Ovary (tissue), 9 donors: ENCODE results near the gene TSHZ2. TPM values are rescaled to one million over a fixed set of nuclear protein-coding genes. Genes with fewer than 3 reads are reported as not detected.

Experiments
- DNase-seq, 5 donors: peaks; one replicate each; pipeline ENCODE4 v3.0.0-alpha.2; 2019 to 2020
- H3K27ac ChIP-seq, 2 donors: fragments of 200-600 bp; one replicate each; pipeline versions ENCODE4 v1.5.1 to v1.8.0; 2019 to 2022
- H3K27me3 ChIP-seq: fragments of 200-600 bp; one replicate; pipeline ENCODE4 v1.8.0; 2022
- H3K36me3 ChIP-seq: fragments of 200-600 bp; sonication (generic); one replicate; pipeline ENCODE4 v1.5.1; 2019
- H3K4me1 ChIP-seq: one replicate; pipeline ENCODE4 v1.8.1; 2013; ENCODE audit warnings: mild to moderate bottlenecking, moderate library complexity; ENCODE audit not compliant: insufficient read depth
- H3K4me3 ChIP-seq: fragments of 200-600 bp; sonication (generic); one replicate; pipeline ENCODE4 v1.5.1; 2017
- H3K9me3 ChIP-seq, 2 donors: fragments of 200-600 bp in 1 of 2; sonication (generic) in 1 of 2; one replicate each; pipeline versions ENCODE4 v1.5.1 to v1.8.1; 2013 to 2019; ENCODE audit warnings: mild to moderate bottlenecking in 1 of 2, moderate library complexity in 1 of 2
- EP300 ChIP-seq: sonication (generic); formaldehyde crosslinking; IDR thresholded peaks from one replicate; pipeline ENCODE4 v1.6.1; 2017; ENCODE audit warnings: antibody characterized with exemption
- POLR2A ChIP-seq: fragments of 450-650 bp; IDR thresholded peaks from one replicate; pipeline ENCODE4 v1.6.1; 2017; ENCODE audit warnings: antibody characterized with exemption, mild to moderate bottlenecking, moderate library complexity
- WGBS, 3 donors: extraction: QIAGEN DNeasy Blood & Tissue Kit in 1 of 3; methylation state at CpG; one replicate each; pipeline versions ENCODE4 v1.1.5 to v1.1.7; 2013 to 2017; 5-methylcytosine and 5-hydroxymethylcytosine counted together
- intact Hi-C, 4 donors: fragments of 100-400 bp; cut with DNase I; formaldehyde crosslinking; loops; one replicate each; pipeline versions ENCODE4 v1.11.0 to v1.15.1; 2022 to 2023
- polyA plus RNA-seq, 2 donors: library from polyadenylated mRNA; stranded (reverse); fragments of 200-250 nt in 1 of 2; fragments of 350-450 nt in 1 of 2; fragmentation: Illumina TruSeq in 1 of 2; extraction: RNeasy Lipid Tissue Mini Kit (QIAGEN cat#74804) in 1 of 2; gene quantifications; one replicate each; pipeline ENCODE4 v1.2.3, GENCODE V29; 2013 to 2014
- total RNA-seq, 7 donors: library from RNA; depleted of rRNA in 2 of 7; stranded (reverse); fragments of >200 nt in 2 of 7; fragmentation: NEBNext Ultra II Directional in 3 of 7; extraction: Animal tissue kit (Norgen Biotek cat#: 25700) in 3 of 7; gene quantifications; one replicate each; pipeline versions ENCODE4 v1.1.0 to v1.2.4, GENCODE V29; 2016 to 2023
- TF ChIP-seq, protein P1 (sequence below), 3 donors: fragments of 450-650 bp in 2 of 3; fragments of 200-600 bp in 1 of 3; IDR thresholded peaks; one replicate each; pipeline versions ENCODE4 v1.5.1 to v1.8.0; 2016 to 2022; ENCODE audit warnings: antibody characterized with exemption in 3 of 3, mild to moderate bottlenecking in 1 of 3
- donor health status: DM: no; HTN: no; CAD: no; lungs with moderate emphysema.
- donor health status: DM: no; HTN: no; CAD: no.
- donor health status: Bipolar disorder and iron deficiency.
- donor health status: DM: yes; HTN: yes; CAD: no.
- donor health status: DM: no; HTN: no; CAD: no.
- donor health status: DM: yes; HTN: yes; CAD: no.

Gene TSHZ2
- total and polyA plus RNA-seq, 9 donors = 18.2 to 113 (median 40.2) TPM

DNA sequence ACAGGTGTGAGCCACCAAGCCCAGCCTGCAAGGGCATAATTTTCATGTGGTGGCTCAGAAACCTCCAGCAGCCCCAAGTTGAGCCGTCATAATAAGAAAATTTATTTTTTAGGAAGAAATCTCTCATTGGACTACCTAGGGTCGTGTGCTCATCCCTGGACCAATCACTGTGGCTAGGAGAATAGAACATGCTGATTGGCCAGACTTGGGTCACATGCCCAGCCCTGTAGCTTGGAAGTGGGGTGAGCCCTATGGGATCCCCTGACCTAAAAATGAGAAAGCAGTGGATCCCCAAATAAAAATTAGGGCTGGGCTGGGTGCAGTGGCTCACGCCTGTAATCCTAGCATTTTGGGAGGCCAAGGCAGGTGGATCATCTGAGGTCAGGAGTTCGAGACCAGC, 466.2 kb downstream of the TSHZ2 start:
- Histone ChIP-seq H3K27me3 (no peaks in the 10 kb centered on the region), H3K4me3 (no peak overlapping the region), H3K27ac (no peak overlapping the region), H3K9me3 (no peaks in the 10 kb centered on the region), H3K4me1 (peaks cover 14% of the 10 kb centered on the region), H3K36me3 (no peaks in the 10 kb centered on the region)
- no peak for TF ChIP-seq POLR2A
- TF ChIP-seq, protein P1, sequence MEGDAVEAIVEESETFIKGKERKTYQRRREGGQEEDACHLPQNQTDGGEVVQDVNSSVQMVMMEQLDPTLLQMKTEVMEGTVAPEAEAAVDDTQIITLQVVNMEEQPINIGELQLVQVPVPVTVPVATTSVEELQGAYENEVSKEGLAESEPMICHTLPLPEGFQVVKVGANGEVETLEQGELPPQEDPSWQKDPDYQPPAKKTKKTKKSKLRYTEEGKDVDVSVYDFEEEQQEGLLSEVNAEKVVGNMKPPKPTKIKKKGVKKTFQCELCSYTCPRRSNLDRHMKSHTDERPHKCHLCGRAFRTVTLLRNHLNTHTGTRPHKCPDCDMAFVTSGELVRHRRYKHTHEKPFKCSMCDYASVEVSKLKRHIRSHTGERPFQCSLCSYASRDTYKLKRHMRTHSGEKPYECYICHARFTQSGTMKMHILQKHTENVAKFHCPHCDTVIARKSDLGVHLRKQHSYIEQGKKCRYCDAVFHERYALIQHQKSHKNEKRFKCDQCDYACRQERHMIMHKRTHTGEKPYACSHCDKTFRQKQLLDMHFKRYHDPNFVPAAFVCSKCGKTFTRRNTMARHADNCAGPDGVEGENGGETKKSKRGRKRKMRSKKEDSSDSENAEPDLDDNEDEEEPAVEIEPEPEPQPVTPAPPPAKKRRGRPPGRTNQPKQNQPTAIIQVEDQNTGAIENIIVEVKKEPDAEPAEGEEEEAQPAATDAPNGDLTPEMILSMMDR (IDR thresholded peaks at IDR 0.05) = no peak
- no peak for TF ChIP-seq EP300
- intact Hi-C loops = no loop called here
- WGBS, 3 donors = 94 to 97% (median 96%) methylated on average over 4 of the region's 4 CpGs
- DNase-seq = no peak

DNA sequence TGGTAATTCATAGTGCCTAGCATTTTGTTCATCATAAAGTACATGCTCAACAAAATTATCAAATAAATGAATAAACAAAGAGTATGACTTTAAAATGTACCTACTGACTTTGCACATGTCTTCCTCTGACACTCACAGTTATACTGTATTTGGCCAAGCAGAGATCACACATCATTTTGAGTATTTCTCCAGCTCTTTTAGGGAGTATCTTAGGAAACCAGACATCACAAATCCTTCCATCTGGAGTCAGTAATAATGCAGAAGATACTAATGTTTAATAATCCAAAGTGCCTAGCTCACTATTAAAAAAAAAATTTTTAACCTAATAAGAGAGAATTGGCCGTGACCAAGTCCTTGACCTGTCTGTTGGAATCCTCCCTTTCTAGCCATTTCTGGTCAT, 466.9 kb downstream of the TSHZ2 start:
- no peak for DNase-seq
- TF ChIP-seq POLR2A (no peak), EP300 (no peak)
- TF ChIP-seq, protein P1 (IDR thresholded peaks at IDR 0.05) = no peak
- peaks cover 21% of the 10 kb centered on the region for H3K4me1 ChIP-seq
- no peak overlapping the region for H3K4me3 ChIP-seq
- H3K9me3 ChIP-seq = no peaks in the 10 kb centered on the region
- no peak overlapping the region for H3K27ac ChIP-seq
- no peaks in the 10 kb centered on the region for H3K27me3 ChIP-seq
- intact Hi-C loops = no loop called here
- no peaks in the 10 kb centered on the region for H3K36me3 ChIP-seq
- WGBS, 3 donors = 3 to 7% (median 5%) methylated on average over 1 of the region's 1 CpG

DNA sequence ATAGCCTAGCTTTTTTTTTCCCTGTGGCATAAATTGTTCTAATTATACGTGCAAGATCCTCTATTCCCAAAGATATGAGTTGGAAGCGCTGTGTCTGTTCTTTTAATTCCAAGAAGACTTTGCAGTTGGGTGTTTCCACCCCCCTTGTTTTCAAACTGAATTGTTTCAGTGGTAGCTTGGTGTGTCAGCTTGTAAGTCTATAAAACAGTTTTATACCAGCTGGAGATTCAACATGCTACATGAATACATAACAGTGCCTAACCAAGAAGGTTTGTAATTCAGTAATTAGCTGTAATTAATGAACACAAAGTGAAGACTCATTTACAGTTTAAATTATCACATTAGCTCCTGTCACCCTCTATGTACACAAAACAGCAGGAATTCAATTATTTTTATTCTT, 467.5 kb downstream of the TSHZ2 start:
- no peak for DNase-seq
- intact Hi-C loops = no loop called here
- no peak overlapping the region for H3K27ac ChIP-seq
- no peaks in the 10 kb centered on the region for H3K9me3 ChIP-seq
- TF ChIP-seq, protein P1 (IDR thresholded peaks at IDR 0.05) = no peak
- TF ChIP-seq POLR2A (no peak), EP300 (no peak)
- H3K27me3 ChIP-seq = no peaks in the 10 kb centered on the region
- WGBS, 3 donors = 8 to 9% (median 8%) methylated on average over 2 of the region's 2 CpGs
- peaks cover 23% of the 10 kb centered on the region for H3K4me1 ChIP-seq
- no peaks in the 10 kb centered on the region for H3K36me3 ChIP-seq
- H3K4me3 ChIP-seq = no peak overlapping the region

DNA sequence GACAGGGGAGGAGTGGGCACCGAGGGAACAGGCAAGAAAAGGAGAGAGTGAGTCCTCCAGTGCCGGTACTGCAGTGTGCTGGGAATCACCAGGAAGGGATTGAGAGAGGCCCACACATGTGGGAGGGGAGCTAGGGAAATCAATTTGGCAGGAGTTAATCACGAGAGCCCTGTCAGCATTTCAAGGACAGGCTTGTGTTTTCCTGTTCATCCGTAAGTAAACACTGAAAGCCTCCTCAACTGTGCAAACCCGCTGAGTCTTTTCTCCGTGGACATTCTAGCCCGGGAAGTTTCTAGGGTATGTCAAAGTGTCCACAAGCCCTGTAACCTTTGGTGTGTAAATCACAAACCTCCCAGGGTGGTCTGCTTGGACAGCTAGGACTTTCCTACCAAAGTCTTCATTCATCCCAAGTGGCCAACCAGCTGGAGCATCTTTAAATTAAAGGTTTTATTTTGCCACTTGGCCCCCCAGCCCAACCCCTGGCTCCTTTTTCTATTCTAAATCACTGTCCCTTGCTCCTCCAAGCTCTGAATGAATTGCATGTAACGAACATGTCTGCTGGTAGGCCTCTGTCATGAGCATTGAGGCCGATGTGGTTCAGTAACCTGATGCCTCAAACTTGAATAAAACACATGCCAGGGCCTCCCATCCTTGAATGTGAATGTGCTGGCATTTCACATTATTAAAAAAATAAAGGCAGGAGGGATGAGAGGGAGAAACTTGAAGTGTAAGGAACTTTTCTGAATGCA, 472.4 kb downstream of the TSHZ2 start:
- H3K9me3 ChIP-seq = no peaks in the 10 kb centered on the region
- no peaks in the 10 kb centered on the region for H3K36me3 ChIP-seq
- peak; percentile 51 to 68 (median 62) for DNase-seq
- no peak for TF ChIP-seq POLR2A
- no peak for TF ChIP-seq EP300
- TF ChIP-seq, protein P1 (IDR thresholded peaks at IDR 0.05) = no peak
- WGBS, 3 donors = 5 to 13% (median 13%) methylated on average over 9 of the region's 9 CpGs
- H3K4me3 ChIP-seq = no peak overlapping the region
- H3K4me1 ChIP-seq = peaks cover 29% of the 10 kb centered on the region
- H3K27ac ChIP-seq = peak overlapping the region; percentile 32 to 82
- no peaks in the 10 kb centered on the region for H3K27me3 ChIP-seq
- intact Hi-C loops = no loop called here
